ENCODE data around the gene THAP8. TPM values are rescaled to one million over a fixed set of nuclear protein-coding genes. Genes with fewer than 3 reads are reported as not detected.

Gene THAP8
- total RNA-seq (2014; rRNA removed; shearing (Covaris generic)): 3.1 and 3.2 TPM in 2 replicates

DNA sequence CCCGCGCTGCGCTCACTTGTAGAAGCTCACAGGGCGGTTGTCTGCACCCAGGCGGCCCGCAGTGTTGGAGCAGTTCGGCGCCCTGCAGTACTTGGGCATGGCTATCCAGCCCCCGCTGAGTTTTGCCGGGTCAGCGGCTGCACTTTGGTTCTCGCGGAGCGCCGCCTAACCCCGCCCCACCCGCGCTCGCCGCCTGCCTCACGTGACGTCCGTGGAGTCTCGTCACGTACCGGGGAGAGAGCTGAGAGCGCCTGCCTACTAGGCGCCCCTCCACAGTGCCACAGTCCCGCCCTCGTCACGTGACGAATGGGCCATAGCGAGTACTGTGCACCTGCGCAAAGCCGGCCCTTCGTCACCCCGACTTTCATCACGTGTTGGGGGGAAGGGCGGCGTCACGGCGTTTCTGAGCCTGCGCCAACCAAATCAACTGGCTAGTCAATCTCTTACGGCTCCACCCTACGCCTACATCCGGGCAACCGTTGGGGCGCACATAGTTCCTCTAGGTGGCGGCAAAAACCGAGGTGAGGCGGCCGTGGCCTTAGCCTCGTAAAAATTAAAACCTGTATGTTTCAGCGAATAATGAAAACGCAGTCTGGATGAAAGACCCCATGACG, at the start of gene THAP8:
Gene THAP8 (minus strand): TSS at position 167 of the 614 bp plus-strand sequence. CDS start 68 bp downstream, at position 99.

DNA sequence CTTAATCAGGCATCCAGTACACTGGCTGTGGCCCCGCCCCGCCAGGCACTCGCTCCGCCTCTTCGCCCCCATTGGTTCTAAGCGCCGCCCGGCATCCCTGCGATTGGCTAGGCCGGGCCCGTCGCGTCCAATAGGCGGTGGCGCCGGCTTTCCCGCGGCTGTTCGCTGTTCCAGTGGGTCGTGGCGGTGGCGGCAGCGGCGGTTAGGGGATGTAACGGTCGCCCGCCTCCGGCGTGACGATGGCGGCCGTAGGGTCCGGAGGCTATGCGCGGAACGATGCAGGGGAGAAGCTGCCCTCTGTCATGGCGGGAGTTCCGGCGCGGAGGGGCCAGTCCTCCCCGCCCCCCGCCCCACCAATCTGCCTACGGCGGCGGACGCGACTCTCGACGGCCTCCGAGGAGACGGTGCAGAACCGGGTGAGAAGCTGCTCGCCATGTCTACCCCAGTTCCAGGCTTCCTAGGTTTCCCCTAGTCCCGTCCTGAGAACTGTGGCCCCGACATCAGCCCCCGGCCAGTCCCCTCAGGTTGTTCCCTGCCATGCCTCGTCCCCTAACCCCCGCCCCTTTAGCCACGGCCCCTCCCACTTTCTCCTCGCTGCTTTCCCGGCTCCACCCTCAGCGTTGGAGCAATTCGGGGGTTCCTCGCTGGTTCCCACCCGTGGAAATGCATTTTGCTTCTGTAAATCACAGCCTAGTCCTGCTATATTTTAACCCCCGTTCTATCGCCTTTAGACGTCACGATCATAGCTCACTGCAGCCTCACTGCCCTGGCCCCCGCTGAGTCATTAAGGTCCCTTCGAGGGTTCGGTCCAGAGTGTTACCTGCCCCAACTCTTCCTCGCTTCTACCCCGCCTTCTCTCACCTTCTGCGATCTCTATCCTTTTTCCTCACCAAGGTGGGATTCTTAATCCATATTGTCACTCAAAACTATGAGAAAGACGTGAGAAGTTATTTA, 925 bp upstream of the THAP8 start, which contains the start of gene WDR62:
Gene WDR62 (plus strand): TSS at position 165 of the 954 bp plus-strand sequence. CDS start 75 bp downstream, at position 240.

DNA sequence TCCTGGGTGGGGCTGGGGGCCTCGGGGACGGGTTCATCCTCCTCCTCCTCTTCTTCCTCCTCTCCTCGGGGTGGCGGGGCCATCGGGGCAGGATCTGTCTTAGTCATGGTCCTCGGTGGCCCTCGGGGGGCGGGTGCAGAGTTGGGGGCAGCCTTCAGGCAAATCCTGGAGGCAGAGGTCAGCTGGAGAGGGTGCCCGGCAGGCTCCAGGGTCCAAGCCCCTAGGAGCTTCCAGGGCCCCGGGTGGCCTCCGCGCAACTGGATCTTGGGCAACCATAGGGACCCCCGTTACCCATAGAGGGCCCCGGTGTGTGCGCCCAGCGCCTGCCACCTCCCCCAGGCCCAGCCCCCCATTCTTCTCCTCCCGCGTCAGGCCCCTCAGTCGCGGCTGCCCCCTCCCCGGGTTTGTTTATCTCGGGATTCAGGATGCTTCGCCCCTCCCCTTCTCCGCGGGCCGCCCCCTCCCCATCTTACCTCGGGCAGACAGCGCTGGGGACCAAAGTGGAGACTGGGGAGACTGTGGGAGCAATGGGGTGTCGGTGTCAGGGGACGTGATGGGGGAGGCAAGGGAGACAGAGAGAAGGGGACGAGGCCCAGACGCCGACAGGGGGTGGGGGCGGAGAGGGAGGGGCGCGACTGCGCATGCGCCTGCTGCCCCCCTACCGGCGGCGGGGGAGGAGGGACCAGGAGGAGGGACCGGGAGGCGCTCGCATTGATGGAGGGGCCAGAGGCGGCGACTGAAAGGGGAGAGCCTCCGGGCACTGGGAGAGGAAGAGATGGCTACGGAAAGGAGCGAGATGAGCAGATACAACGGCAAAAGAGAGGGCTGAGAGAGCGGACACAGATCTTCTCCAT, 21.6 kb downstream of the THAP8 start, which contains the start of gene CLIP3:
Gene CLIP3 (minus strand): TSS at position 623 of the 854 bp plus-strand sequence. CDS start 516 bp downstream, at position 107.

DNA sequence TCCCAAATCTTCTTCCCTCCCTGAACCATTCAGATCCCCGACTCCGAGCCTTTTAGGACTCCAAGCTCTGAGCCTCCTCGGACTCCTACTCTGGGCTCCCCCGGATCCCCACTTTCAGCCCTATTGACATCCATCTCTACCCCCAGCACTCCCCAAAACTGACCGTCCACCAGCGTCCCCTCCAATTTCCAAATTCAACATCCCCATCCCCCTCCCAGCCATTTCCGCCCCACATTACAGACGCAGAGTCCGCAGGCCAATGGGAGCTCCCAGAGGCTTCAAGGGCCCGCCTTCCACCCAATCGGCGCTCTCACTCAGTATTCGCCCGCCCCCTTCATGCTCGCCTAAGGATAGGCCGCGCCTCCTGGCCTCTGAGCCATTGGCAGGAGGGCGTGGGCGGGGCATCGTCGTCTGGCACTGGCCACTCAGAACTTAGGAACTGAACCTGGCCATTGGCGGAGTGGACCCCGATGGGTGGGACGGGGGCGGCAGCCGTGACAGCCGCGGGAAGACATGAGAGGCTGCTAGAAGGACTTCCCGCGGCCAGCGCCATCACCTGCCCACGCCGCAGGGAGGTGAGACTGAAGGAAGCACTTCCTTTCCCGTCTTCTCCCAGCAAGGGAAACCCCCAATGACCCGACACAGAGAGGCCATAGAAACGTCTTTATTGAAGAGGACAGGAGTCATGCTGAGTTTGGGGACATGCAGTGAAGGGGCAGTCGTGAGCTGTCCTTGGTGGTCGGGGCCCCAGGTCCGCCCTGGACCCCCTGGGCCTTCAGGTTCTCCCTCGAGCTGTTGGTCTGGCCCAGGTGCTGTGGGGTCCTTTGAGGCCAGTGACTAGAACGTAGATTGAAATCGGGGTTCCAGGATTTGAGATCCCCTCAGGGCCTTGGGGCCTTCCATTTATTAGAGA, 39.8 kb downstream of the THAP8 start, which contains the start of gene ALKBH6:
Gene ALKBH6 (minus strand): TSS at position 202 of the 913 bp plus-strand sequence. CDS start 816 bp downstream, outside the sequence.

DNA sequence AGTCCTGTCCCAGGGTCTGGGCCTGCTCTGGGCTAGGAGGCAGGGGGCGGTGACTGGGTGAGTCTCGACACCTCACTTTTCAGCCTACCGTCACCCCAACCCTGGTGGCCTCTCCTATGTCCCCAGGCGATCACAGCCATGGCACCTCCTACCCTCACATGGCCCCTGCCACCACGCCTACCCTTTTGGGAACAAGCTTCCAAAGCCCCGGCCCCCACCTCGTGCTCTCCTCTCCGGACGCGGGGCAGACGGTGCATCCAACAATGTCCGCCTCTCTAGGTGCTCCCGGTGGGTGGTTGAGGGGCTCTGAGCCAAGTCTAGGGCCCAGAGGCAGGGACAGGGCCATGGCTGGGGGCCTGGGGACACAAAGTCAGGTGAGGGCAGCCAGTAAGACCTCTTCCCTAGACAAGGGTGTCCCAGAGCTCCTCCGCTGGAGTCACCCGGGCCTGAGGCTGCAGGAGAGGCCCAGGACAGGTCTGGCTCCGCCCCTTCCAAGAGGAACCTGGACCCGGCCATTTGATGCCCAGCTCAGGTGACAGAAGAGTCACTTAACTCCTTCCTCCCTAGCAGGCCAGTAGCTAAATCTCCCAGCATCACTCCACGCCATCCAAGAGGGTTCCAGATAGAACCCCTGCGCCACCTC, 45.6 kb downstream of the THAP8 start, which contains the start of gene SYNE4:
Gene SYNE4 (minus strand): TSS at position 478 of the 643 bp plus-strand sequence. CDS start 132 bp downstream, at position 346.

GRCh38 chr19:35995048-35995993, 58.8 kb downstream of the THAP8 start, which contains the start of gene SDHAF1:
SDHAF1 (plus strand) TSS chr19:35995188; CDS start chr19:35995275, 87 bp downstream.

Other genes with a start within 250 kb of the THAP8 start
- gene PRODH2, start 241.4 kb downstream of the THAP8 start, total RNA-seq (2014; rRNA removed; shearing (Covaris generic)): not detected in 2 replicates
- gene NPHS1, start 201.8 kb downstream of the THAP8 start, total RNA-seq (2014; rRNA removed; shearing (Covaris generic)): not detected in 2 replicates
- 0.08 TPM in 1 of 2 replicates, not detected in the other for gene KIRREL2, start 197.4 kb downstream of the THAP8 start, total RNA-seq (2014; rRNA removed; shearing (Covaris generic))
- 5.3 and 7.0 TPM in 2 replicates for gene APLP1, start 185.7 kb downstream of the THAP8 start, total RNA-seq (2014; rRNA removed; shearing (Covaris generic))
- gene NFKBID, start 153.7 kb downstream of the THAP8 start, total RNA-seq (2014; rRNA removed; shearing (Covaris generic)): 4.6 and 9.6 TPM in 2 replicates
- gene HCST, start 151.8 kb downstream of the THAP8 start, total RNA-seq (2014; rRNA removed; shearing (Covaris generic)): 1.2 TPM in 1 of 2 replicates, not detected in the other
- not detected in 2 replicates for gene TYROBP, start 146.0 kb downstream of the THAP8 start, total RNA-seq (2014; rRNA removed; shearing (Covaris generic))
- gene LRFN3, start 117.9 kb downstream of the THAP8 start, total RNA-seq (2014; rRNA removed; shearing (Covaris generic)): 2.1 TPM in 2 replicates
- 33.0 and 39.2 TPM in 2 replicates for gene SDHAF1, start 59.1 kb downstream of the THAP8 start, total RNA-seq (2014; rRNA removed; shearing (Covaris generic))
- gene SYNE4, start 45.5 kb downstream of the THAP8 start, total RNA-seq (2014; rRNA removed; shearing (Covaris generic)): 0.19 TPM in 1 of 2 replicates, not detected in the other
- 26.7 and 54.3 TPM in 2 replicates for gene ALKBH6, start 40.1 kb downstream of the THAP8 start, total RNA-seq (2014; rRNA removed; shearing (Covaris generic))
- 4.0 and 5.8 TPM in 2 replicates for gene CLIP3, start 21.4 kb downstream of the THAP8 start, total RNA-seq (2014; rRNA removed; shearing (Covaris generic))
- gene WDR62, start 612 bp upstream of the THAP8 start, total RNA-seq (2014; rRNA removed; shearing (Covaris generic)): 11.6 and 12.5 TPM in 2 replicates
- gene OVOL3, start 56.9 kb upstream of the THAP8 start, total RNA-seq (2014; rRNA removed; shearing (Covaris generic)): not detected in 2 replicates
- gene POLR2I, start 60.6 kb upstream of the THAP8 start, total RNA-seq (2014; rRNA removed; shearing (Covaris generic)): 181 and 195 TPM in 2 replicates
- 309 and 326 TPM in 2 replicates for gene TBCB, start 61.2 kb upstream of the THAP8 start, total RNA-seq (2014; rRNA removed; shearing (Covaris generic))
- 358 and 397 TPM in 2 replicates for gene CAPNS1, start 85.8 kb upstream of the THAP8 start, total RNA-seq (2014; rRNA removed; shearing (Covaris generic))
- gene COX7A1, start 98.2 kb upstream of the THAP8 start, total RNA-seq (2014; rRNA removed; shearing (Covaris generic)): not detected in 2 replicates
- 2.3 and 2.8 TPM in 2 replicates for gene ZNF565, start 160.4 kb upstream of the THAP8 start, total RNA-seq (2014; rRNA removed; shearing (Covaris generic))
- gene ZNF146, start 160.8 kb upstream of the THAP8 start, total RNA-seq (2014; rRNA removed; shearing (Covaris generic)): 84.9 and 94.3 TPM in 2 replicates